ENCODE measurements around the gene CHCHD6.
"Not testable (repeated sequence)": the region's sequence is repeated elsewhere in the genome, so short reads cannot be mapped to it uniquely, and the experiment has no call there.

CHCHD6 gene

DNA sequence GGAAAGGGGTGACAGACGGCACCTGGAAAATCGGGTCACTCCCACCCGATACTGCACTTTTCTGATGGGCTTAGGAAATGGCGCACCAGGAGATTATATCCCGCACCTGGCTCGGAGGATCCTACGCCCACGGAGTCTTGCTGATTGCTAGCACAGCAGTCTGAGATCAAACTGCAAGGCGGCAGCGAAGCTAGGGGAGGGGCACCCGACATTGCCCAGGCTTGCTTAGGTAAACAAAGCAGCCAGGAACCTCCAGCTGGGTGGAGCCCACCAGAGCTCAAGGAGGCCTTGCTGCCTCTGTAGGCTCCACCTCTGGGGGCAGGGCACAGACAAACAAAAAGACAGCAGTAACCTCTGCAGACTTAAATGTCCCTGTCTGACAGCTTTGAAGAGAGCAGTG is 97.3 kb downstream of the CHCHD6 start:
- peaks cover 57% of the 10 kb centered on the region for H3K9me3 Mint-ChIP-seq
- H3K4me1 Mint-ChIP-seq (ENCODE audit: low read depth); H3K27me3 Mint-ChIP-seq; H3K36me3 Mint-ChIP-seq (ENCODE audit: low read depth); H3K27ac Mint-ChIP-seq; H3K4me3 Mint-ChIP-seq; intact Hi-C loops (cut with micrococcal nuclease): not testable (repeated sequence)

DNA sequence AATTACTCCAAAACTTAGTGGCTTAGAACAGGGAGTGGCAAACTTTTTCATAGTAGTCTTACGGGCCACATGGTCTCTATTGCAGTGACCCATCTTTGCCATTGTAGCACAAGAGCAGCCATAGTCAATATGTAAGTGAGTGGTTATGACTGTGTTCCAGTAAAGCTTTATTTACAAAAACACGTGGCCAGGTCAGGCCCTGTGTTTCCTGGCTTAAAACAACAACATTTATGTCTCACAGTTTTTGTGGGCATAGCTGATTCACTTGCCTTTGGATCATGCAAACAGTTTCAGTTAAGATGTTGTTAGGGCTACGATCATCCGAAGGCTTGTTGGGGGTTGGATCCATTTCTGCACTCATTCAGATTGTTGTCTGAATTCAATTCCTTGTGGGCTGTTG is 103.8 kb downstream of the CHCHD6 start:
- Mint-ChIP-seq H3K4me3 (no peak overlapping the region), H3K27me3 (peaks cover 5% of the 10 kb centered on the region), H3K27ac (no peak overlapping the region), H3K4me1 (ENCODE audit: low read depth) (no peaks in the 10 kb centered on the region), H3K36me3 (ENCODE audit: low read depth) (no peaks in the 10 kb centered on the region), H3K9me3 (peaks cover 14% of the 10 kb centered on the region)
- intact Hi-C loops (cut with micrococcal nuclease), result no loop called here

DNA sequence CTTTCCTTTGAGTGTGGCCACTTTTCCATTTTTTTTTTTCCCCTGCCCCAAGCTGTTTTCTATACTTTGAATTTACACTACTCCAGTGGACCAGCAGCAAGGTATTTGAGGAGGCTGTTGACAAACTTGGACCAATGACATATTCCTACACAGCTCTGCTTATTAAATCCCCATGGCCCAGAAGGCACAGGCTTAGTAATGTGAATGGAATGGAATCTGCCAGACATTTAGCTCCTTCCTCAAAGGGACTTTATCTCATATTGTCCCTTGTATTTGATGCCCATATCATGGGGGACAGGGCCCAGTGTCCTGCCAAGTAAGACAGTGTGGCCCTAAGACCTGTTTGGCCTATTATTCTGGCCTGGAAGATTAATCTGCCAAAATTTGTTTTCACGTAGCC is 107.5 kb downstream of the CHCHD6 start:
- intact Hi-C loops (cut with micrococcal nuclease), result no loop called here
- Mint-ChIP-seq H3K4me3 (no peak overlapping the region), H3K9me3 (no peaks in the 10 kb centered on the region), H3K4me1 (ENCODE audit: low read depth) (no peaks in the 10 kb centered on the region), H3K27me3 (peaks cover 7% of the 10 kb centered on the region), H3K36me3 (ENCODE audit: low read depth) (no peaks in the 10 kb centered on the region), H3K27ac (no peak overlapping the region)

DNA sequence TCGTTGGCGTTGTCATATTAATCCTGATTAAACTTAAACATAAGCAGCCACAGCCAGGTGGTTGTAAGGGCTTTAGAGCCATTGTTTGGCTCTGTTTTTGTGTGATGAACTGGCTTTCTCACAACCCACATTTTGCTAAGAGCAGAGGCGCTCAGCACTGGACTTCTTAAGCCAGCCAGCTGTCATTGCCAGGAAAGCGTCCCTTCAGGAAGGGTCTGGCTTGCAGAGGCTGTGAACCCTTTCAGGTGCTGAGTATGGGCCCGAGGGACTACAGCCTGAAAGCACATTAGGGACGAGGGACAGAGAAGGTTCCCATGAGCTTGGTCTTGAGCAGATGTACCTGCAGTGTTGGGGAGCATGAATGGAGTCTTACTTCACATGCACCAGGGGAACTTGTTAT is 112.3 kb downstream of the CHCHD6 start:
- H3K9me3 Mint-ChIP-seq, result no peaks in the 10 kb centered on the region
- intact Hi-C loops (cut with micrococcal nuclease), result no loop called here
- H3K27me3 Mint-ChIP-seq, result peaks cover 2% of the 10 kb centered on the region

DNA sequence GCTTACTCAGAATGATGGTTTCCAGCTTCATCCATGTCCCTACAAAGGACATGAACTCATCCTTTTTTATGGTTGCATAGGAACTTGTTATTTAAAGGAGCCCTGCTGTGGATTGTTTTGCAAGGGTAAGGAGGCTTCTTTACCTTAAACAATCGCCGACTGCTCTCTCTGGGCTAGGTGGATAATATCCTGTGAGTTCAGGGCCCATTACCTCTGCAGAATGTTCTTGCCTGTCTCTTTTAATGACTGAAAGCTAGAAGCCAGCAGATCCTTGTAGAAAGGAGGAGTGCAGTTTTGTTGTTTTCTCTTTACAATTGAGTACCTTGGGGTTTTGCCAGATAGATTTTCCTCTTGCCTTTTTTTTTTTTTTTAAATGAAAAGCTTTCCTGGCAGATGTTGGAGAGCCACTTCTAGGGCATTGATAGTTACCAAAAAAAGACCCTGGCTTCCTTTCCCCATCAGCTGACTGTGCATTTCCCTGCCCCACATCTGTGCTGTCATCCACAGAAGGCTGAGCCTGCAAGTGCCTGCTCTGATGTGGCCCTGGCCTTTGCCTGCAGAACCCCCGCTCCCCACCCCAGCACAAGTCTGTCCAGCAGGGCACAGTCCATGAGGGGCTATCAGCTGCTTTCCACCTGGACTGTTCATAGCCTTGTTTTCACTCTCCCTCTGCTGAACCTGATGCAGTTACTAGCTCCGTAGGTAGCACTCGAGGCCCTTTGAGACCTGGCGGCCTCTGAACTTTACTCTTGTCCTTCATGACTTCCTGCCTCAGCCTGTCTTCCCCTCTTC is 113.1 kb downstream of the CHCHD6 start:
- H3K9me3 Mint-ChIP-seq, result no peaks in the 10 kb centered on the region
- no peaks in the 10 kb centered on the region for H3K36me3 Mint-ChIP-seq (ENCODE audit: low read depth)
- intact Hi-C loops (cut with micrococcal nuclease), result no loop called here
- no peak overlapping the region for H3K4me3 Mint-ChIP-seq
- no peak overlapping the region for H3K27ac Mint-ChIP-seq
- H3K27me3 Mint-ChIP-seq, result peaks cover 2% of the 10 kb centered on the region
- H3K4me1 Mint-ChIP-seq (ENCODE audit: low read depth), result no peaks in the 10 kb centered on the region

More for the DNA sequence above, 112.3 kb downstream of the CHCHD6 start:
- no peak overlapping the region for H3K27ac Mint-ChIP-seq
- no peak overlapping the region for H3K4me3 Mint-ChIP-seq
- H3K4me1 Mint-ChIP-seq (ENCODE audit: low read depth), result no peaks in the 10 kb centered on the region
- no peaks in the 10 kb centered on the region for H3K36me3 Mint-ChIP-seq (ENCODE audit: low read depth)

DNA sequence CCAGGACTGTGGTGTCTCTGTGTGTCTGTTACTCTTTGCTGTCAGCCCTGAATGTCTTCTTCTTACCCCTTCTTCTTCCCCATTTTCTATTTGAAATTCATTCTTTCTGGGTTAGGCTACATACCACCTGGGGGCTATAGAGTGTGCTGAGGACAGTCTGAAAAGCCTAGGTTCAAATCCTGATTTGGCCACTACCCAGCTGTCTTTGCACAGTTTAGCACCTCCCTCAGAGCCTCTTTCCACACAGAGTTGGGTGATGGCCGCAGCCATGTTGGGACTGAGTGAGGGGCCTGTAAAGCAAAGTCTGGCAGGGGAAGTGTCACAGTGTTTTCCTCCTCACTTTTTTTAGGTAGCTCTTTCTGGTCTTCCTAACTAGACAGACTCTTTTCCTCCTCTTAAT is 113.7 kb downstream of the CHCHD6 start:
- H3K27ac Mint-ChIP-seq, result no peak overlapping the region
- no peaks in the 10 kb centered on the region for H3K36me3 Mint-ChIP-seq (ENCODE audit: low read depth)
- H3K9me3 Mint-ChIP-seq, result no peaks in the 10 kb centered on the region
- intact Hi-C loops (cut with micrococcal nuclease), result no loop called here
- no peak overlapping the region for H3K4me3 Mint-ChIP-seq
- peaks cover 2% of the 10 kb centered on the region for H3K27me3 Mint-ChIP-seq
- no peaks in the 10 kb centered on the region for H3K4me1 Mint-ChIP-seq (ENCODE audit: low read depth)

DNA sequence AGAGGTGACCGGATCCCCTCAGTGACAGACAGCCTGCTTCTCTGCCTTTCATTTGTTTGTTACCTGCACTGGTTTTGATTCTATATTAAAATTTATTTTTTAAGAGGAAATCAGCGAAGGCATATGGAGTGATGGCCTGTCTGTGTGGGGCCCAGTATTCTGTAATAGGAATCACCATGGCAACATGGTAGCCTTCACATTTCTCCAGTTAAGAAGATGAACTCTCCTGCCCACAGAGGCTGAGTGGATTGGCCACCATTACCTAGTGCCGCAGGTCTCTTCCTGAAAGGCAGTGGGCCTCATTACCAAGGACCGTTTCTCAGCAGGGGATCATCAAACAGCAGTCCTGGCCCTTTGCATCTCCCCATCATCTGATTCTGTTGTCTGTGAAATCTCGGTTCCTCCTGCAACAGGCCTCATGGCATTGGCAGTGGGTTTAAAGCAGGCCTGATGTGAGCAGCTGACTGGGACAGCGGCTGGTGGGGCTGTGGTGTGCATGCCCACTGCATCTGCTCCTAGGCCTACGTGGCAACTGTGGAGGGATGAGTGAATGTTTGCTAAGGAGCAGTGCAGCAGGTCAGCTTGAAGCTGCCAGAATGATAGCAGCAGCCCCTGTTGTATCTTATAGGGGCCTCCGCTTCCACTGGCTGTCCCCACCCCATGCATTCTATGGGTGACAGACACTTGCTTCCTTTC is 114.5 kb downstream of the CHCHD6 start:
- Mint-ChIP-seq H3K27ac (no peak overlapping the region), H3K36me3 (ENCODE audit: low read depth) (no peaks in the 10 kb centered on the region), H3K9me3 (no peaks in the 10 kb centered on the region), H3K27me3 (peaks cover 2% of the 10 kb centered on the region), H3K4me1 (ENCODE audit: low read depth) (no peaks in the 10 kb centered on the region), H3K4me3 (no peak overlapping the region)
- intact Hi-C loops (cut with micrococcal nuclease), result no loop called here

DNA sequence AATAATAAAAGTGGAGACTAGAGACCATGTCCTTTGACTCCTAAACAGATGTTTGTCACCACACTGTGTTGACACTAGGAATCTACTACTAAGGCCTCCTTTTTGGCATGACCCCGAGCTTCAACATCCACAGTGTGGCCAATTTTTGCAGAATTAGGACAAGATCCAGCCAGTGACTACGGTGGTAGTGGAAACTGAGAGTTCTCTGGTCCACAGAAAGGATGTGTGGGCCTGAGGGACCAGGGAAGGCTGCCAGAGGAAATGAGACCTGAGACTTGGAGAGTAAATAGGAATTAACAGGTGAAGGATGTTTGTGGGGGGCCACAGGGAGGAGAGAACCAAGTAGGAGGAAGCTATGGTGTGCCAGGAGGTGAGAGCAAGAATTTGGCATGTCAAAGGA is 122.7 kb downstream of the CHCHD6 start:
- no peak overlapping the region for H3K27ac Mint-ChIP-seq
- H3K27me3 Mint-ChIP-seq, result no peaks in the 10 kb centered on the region
- no peak overlapping the region for H3K4me3 Mint-ChIP-seq
- no peaks in the 10 kb centered on the region for H3K36me3 Mint-ChIP-seq (ENCODE audit: low read depth)
- intact Hi-C loops (cut with micrococcal nuclease), result no loop called here
- H3K9me3 Mint-ChIP-seq, result no peaks in the 10 kb centered on the region
- H3K4me1 Mint-ChIP-seq (ENCODE audit: low read depth), result no peaks in the 10 kb centered on the region

DNA sequence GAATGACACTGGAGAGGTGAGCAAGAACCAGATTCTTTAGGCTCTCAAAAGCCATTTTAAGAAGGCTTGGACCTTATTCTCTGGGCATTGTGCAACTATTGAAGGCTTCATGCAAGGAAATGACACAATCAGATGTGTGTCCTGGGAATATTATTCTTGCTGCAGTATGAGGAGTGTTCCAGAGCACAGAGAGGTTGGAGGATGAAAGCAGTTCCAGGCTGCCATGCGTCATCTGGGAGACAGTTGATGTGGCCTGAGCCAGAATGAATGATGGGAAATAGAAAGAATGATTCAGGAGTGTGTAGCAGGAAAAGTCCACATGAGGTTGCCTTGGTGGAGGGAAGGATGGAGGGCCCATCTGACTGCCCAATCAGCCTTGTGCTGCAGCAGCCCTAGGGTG is 123.1 kb downstream of the CHCHD6 start:
- intact Hi-C loops (cut with micrococcal nuclease), result no loop called here
- H3K4me3 Mint-ChIP-seq, result no peak overlapping the region
- no peak overlapping the region for H3K27ac Mint-ChIP-seq
- H3K9me3 Mint-ChIP-seq, result no peaks in the 10 kb centered on the region
- no peaks in the 10 kb centered on the region for H3K36me3 Mint-ChIP-seq (ENCODE audit: low read depth)
- H3K27me3 Mint-ChIP-seq, result no peaks in the 10 kb centered on the region
- no peaks in the 10 kb centered on the region for H3K4me1 Mint-ChIP-seq (ENCODE audit: low read depth)

DNA sequence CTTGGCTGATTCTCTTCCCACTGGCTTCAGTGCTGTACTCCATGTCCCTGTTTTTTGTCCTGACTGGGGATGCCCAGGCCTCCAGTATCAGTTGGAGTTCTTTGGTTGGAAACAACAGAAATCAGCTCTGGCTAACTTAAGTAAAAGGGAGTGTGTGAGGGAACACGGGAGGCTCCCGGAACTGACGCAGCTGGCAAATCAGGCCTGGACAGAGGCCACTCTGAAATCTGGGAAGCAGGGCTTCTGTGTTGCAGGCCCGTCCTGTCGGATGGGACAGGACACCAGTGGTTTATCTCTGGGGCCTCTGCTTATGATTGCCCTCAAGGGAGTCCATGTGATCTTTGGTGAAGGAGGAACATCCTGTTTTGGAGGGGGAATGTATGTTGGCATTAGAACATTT is 124.3 kb downstream of the CHCHD6 start:
- no peaks in the 10 kb centered on the region for H3K36me3 Mint-ChIP-seq (ENCODE audit: low read depth)
- no peaks in the 10 kb centered on the region for H3K9me3 Mint-ChIP-seq
- H3K27ac Mint-ChIP-seq, result no peak overlapping the region
- no peak overlapping the region for H3K4me3 Mint-ChIP-seq
- intact Hi-C loops (cut with micrococcal nuclease), result no loop called here
- H3K4me1 Mint-ChIP-seq (ENCODE audit: low read depth), result no peaks in the 10 kb centered on the region
- no peaks in the 10 kb centered on the region for H3K27me3 Mint-ChIP-seq

DNA sequence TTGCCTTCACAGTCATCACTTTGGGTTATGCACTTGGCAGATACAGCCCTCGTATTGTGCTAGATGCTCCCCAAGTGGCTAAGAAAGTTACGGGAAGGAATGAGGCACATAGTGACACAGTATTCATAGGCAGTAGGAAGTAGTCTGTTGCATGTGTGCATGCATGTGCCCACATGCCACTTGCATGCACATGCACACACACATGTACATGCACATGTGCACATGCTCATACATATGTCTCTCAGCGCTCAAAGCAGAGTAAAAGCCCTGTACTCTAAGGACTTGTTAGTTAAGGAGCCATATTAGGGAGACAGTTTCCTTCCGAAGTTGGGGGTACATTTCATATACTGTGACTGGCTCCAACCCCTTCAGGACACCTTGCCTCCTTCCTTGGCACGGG is 128.9 kb downstream of the CHCHD6 start:
- Mint-ChIP-seq H3K4me3 (no peak overlapping the region), H3K27me3 (no peaks in the 10 kb centered on the region), H3K9me3 (no peaks in the 10 kb centered on the region), H3K27ac (no peak overlapping the region), H3K36me3 (ENCODE audit: low read depth) (no peaks in the 10 kb centered on the region), H3K4me1 (ENCODE audit: low read depth) (no peaks in the 10 kb centered on the region)
- intact Hi-C loops (cut with micrococcal nuclease), result no loop called here

DNA sequence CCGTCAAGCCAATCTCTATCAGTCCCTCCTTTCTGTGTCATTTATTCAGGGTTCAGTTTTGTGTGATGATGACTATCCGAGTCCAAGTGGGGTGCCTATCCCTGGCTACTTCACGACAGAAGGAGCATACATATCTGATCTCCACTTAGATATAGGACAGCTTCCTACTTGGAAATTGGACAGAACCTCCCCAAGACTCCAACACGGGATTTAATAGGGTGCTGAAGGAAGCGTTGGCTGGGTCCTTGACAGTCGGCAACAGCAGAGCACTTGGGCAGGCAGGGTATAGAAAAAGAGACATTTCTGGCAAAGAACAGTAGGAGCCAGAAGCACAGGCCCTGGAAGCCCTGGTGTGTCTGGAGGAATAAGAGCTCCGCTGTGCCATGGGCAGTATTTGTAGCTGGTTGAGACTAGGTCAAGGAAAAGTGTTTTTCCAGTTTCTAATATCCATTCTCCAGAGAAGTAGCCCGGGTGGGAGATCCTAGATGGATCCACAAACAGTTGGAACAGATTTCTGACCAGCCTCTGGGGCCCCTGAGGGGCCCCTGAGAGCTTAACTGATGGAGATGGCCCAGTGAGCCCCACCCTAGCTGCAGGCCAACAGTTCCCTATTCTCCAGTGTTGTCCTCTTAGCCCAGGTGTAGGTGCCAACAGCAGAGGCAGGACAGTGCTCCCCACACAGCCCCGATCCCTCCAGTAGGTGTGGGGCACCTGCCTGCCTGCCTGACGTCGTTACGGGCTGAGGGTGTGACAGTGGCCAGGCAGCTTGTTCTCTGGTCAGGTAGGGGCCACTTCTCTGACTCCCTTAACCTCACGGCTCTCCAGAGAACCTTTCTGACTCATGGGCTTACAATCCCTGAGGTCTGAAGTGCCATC is 130.8 kb downstream of the CHCHD6 start:
- H3K36me3 Mint-ChIP-seq (ENCODE audit: low read depth), result no peaks in the 10 kb centered on the region
- H3K4me3 Mint-ChIP-seq, result no peak overlapping the region
- no peaks in the 10 kb centered on the region for H3K27me3 Mint-ChIP-seq
- intact Hi-C loops (cut with micrococcal nuclease), result no loop called here
- H3K4me1 Mint-ChIP-seq (ENCODE audit: low read depth), result no peaks in the 10 kb centered on the region
- H3K27ac Mint-ChIP-seq, result no peak overlapping the region
- no peaks in the 10 kb centered on the region for H3K9me3 Mint-ChIP-seq

DNA sequence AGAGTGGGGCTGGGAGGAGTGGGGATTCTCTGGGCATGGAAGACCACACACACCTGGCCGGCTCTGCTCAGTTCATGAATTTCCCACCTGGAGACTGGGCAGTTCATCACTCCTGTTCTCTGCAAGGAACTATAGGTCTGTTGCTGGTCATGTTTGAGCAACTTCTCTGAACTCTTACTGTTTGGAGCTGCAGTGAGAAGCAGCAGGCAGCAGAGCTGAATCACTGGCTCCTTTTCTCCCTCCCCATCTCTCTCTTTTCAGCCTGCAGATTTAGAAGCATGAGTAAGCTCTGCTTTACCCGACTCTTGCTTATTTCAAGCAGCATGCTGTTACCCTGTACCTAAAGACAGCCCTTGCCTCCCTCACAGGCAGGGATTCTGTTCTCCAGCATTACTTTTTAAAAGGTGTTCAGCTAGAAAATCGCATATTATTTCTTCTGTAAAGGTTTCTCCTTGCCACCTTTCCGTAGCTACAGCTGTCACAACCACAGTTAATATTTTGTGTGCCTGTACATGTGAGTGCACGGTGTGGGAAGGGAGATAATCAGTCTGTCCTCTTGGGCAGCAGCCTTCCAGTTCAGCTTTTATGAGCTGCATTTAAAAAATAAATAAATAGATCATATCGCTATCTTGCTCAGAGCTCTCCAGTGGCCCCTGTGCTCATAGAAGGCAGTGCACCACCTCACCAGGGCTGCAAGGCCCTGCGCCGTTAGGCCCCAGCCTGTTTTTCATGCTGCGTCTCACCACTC is 131.6 kb downstream of the CHCHD6 start:
- Mint-ChIP-seq H3K27me3 (no peaks in the 10 kb centered on the region), H3K9me3 (no peaks in the 10 kb centered on the region), H3K36me3 (ENCODE audit: low read depth) (no peaks in the 10 kb centered on the region), H3K27ac (no peak overlapping the region), H3K4me1 (ENCODE audit: low read depth) (no peaks in the 10 kb centered on the region), H3K4me3 (no peak overlapping the region)
- intact Hi-C loops (cut with micrococcal nuclease), result no loop called here

Data from dendritic cell treated with granulocyte-macrophage colony-stimulating factor and Interleukin-4, amounts not matched to agents 40 ng/mL and 50 ng/mL, for 4 days (primary cell).